ENCODE results near the gene DHRS7B.

The DHRS7B gene

GRCh38 chr17:21085707-21086106, 41.1 kb upstream of the DHRS7B start:
- CTCF ChIA-PET, result interaction anchor here (0.8 to 1.4 kb wide), 4 partner anchors 10 to 34 kb away, joined by 3 to 4 read pairs (median 3); no protein-coding TSS in a partner anchor
- DNase-seq (ENCODE audit: extremely low spot score), result no peak
- POLR2A ChIA-PET, result no interaction called here
- TF ChIP-seq CTCF (IDR thresholded peaks at IDR 0.05; ENCODE audit: control extremely low read depth, extremely low read depth, low read depth, missing control alignments), result no peak

GRCh38 chr17:21089145-21089544, 37.6 kb upstream of the DHRS7B start:
- POLR2A ChIA-PET, result no interaction called here
- CTCF ChIA-PET, result no interaction called here
- DNase-seq (ENCODE audit: extremely low spot score), result no peak
- no peak for TF ChIP-seq CTCF (IDR thresholded peaks at IDR 0.05; ENCODE audit: control extremely low read depth, extremely low read depth, low read depth, missing control alignments)

- CTCF ChIA-PET, result interaction anchor here (2.2 kb wide), 1 partner anchor 9 kb away, joined by 10 read pairs; no protein-coding TSS in a partner anchor
Observed at GRCh38 chr17:21089933-21090901, 36.5 kb upstream of the DHRS7B start.

GRCh38 chr17:21090902-21091618, 35.7 kb upstream of the DHRS7B start:
- TF ChIP-seq CTCF (IDR thresholded peaks at IDR 0.05; ENCODE audit: control extremely low read depth, extremely low read depth, low read depth, missing control alignments), result no peak
- ChIA-PET CTCF (interaction anchor here (1.5 to 2.2 kb wide), 2 partner anchors 8 to 47 kb away, joined by 3 to 10 read pairs; no protein-coding TSS in a partner anchor), POLR2A (no interaction called here)
- DNase-seq (ENCODE audit: extremely low spot score), result no peak

More at GRCh38 chr17:21089933-21090901, 36.5 kb upstream of the DHRS7B start:
- POLR2A ChIA-PET, result no interaction called here
- TF ChIP-seq CTCF (IDR thresholded peaks at IDR 0.05; ENCODE audit: control extremely low read depth, extremely low read depth, low read depth, missing control alignments), result no peak
- peak; percentile 39 for DNase-seq (ENCODE audit: extremely low spot score)

GRCh38 chr17:21094298-21094704, 32.5 kb upstream of the DHRS7B start:
- ChIA-PET CTCF (interaction anchor here (3.0 kb wide), 1 partner anchor 24 kb away, joined by 16 read pairs; no protein-coding TSS in a partner anchor), POLR2A (no interaction called here)
- TF ChIP-seq CTCF (IDR thresholded peaks at IDR 0.05; ENCODE audit: control extremely low read depth, extremely low read depth, low read depth, missing control alignments), result no peak
- no peak for DNase-seq (ENCODE audit: extremely low spot score)

- TF ChIP-seq CTCF (IDR thresholded peaks at IDR 0.05; ENCODE audit: control extremely low read depth, extremely low read depth, low read depth, missing control alignments), result peak; percentile 24
Observed at GRCh38 chr17:21095735-21096134, 31.0 kb upstream of the DHRS7B start.

More at GRCh38 chr17:21095735-21096134, 31.0 kb upstream of the DHRS7B start:
- POLR2A ChIA-PET, result no interaction called here
- CTCF ChIA-PET, result interaction anchor here (1.0 to 3.0 kb wide), 2 partner anchors 20 to 23 kb away, joined by 3 to 16 read pairs; no protein-coding TSS in a partner anchor
- no peak for DNase-seq (ENCODE audit: extremely low spot score)
